ENCODE results near the gene FADS1.

DNA sequence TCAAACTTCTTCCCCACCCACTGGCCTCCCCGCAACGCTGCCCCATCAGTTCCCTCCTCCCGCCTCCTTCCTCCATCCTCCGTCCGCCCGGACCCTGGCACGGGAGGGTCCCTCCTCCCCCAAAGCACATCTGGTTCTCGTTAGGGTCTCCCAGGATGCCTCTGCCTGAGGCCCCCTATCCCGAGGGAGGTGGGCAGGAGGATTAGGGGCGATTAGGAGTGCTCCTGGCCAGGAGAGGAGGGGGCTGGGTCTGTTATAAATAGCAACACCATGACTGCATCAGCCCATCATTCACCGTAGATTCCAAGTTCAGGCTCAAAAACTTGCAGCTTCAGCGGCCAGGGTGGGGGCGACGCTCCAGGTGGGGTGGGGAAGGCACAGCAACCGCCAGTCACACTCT lies 54.0 kb downstream of the FADS1 start:
- TF ChIP-seq, protein P1, sequence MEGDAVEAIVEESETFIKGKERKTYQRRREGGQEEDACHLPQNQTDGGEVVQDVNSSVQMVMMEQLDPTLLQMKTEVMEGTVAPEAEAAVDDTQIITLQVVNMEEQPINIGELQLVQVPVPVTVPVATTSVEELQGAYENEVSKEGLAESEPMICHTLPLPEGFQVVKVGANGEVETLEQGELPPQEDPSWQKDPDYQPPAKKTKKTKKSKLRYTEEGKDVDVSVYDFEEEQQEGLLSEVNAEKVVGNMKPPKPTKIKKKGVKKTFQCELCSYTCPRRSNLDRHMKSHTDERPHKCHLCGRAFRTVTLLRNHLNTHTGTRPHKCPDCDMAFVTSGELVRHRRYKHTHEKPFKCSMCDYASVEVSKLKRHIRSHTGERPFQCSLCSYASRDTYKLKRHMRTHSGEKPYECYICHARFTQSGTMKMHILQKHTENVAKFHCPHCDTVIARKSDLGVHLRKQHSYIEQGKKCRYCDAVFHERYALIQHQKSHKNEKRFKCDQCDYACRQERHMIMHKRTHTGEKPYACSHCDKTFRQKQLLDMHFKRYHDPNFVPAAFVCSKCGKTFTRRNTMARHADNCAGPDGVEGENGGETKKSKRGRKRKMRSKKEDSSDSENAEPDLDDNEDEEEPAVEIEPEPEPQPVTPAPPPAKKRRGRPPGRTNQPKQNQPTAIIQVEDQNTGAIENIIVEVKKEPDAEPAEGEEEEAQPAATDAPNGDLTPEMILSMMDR (IDR thresholded peaks at IDR 0.05): no peak
- TF ChIP-seq POLR2A (IDR thresholded peaks at IDR 0.05) (no peak), POLR2AphosphoS5 (IDR thresholded peaks at IDR 0.05) (no peak), EP300 (IDR thresholded peaks at IDR 0.05) (no peak)
